ENCODE results near the gene FABP7. TPM values are rescaled to one million over a fixed set of nuclear protein-coding genes. Genes with fewer than 3 reads are reported as not detected.

The FABP7 gene
- total and polyA plus RNA-seq, 2 of the 13 experiments (the other 11 are each of a cell fraction or from before 2014, with no cell fraction given), result not detected

DNA sequence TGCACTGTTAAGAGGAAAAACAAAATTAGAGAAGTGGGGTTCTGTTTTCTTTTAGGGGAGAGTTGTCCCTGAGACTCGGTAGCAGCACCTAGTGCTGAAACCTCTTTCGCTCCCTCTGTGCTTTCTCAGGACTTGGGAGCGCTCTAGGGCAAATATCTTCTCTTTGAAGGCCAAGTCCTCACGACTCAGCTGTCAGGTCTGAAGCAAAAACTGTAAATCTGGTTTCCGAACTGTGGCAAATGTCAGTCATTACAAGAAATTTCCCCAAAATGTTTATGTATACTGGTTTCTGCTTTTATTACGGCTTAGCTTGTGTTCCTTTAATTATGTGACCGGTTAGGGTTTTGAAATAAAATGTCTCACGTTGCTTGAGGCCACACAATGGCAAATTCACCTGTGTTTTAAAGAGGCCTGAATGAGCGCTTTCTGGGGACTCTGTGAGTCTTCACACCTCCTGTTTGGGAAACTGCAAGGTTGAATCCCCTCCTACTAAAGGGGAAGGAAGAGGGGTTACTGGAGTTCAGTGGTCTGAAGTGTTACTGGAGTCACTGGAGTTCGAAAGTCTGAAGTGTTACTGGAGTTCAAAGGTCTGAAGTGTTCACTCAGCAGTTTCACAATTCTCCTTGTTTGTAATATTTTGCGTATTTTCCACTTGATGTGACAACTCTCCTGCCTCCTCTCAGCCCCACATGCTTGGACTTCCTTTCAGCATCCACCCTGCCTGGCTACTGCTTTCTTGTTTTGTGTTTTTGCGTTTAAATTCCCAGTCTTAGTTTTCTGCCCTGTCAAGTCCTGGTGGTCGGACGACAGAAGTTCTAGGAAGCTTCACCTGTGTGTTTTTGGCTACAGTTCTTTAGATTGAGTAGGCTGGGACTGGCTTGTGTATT, 11.2 kb downstream of the FABP7 start (continued):
- TF ChIP-seq KLF15 (CRISPR knock-in tag; IDR thresholded peaks at IDR 0.05; ENCODE audit: borderline replicate concordance) (no peak), SOX5 (CRISPR knock-in tag; IDR thresholded peaks at IDR 0.05; ENCODE audit: borderline replicate concordance) (peak; percentile 69), BORCS8-MEF2B (CRISPR knock-in tag; IDR thresholded peaks at IDR 0.05) (0 out of 2 replicates have a peak, but pooled peaks have one; percentile 14), NCOR1 (IDR thresholded peaks at IDR 0.05; ENCODE audit: borderline replicate concordance, low read length) (peak; percentile 98)

DNA sequence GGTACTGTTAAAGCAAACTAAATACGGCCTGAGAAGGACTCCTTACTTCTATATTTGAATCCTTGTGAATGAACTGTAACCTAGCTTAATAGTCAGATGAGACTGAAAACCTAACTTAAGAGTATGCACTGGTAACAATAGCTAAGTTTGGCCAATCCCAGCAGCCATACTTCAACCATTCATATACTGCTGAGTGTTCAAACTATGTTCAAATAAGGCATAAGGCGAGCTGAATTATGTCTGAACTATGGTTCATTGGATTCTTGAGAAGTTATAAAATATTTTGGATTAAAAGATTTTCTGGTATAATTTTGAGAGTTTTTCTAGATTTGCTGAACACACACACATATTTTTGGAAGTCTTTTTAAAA, 11.8 kb downstream of the FABP7 start:
- DNase-seq (ENCODE audit: low spot score) (no peak), ATAC-seq (no peak), FAIRE-seq (no peak)
- Histone ChIP-seq H3K36me3 (replicated peaks in 1 of 2; ENCODE audit: control insufficient read depth in 1 of 2, insufficient read depth in 2 of 2, low read length in 2 of 2) (no peaks in the 10 kb centered on the region), H3K4me3 (replicated peaks in 1 of 3; ENCODE audit: insufficient read depth in 1 of 3, low read depth in 2 of 3, low read length in 3 of 3) (peak overlapping the region; percentile 73 to 95 (median 77); a peak in 5 of 6 replicates), H3K27me3 (ENCODE audit: control insufficient read depth in 1 of 2, insufficient read depth in 2 of 2, low read length in 2 of 2) (no peaks in the 10 kb centered on the region; a peak in 1 of 5 replicates), H3K9ac (ENCODE audit: insufficient read depth, low read depth, low read length) (peak overlapping the region; percentile 91), H3K27ac (ENCODE audit: extremely low read length, insufficient read depth, low read length) (peak overlapping the region; percentile 91), H4K20me1 (ENCODE audit: insufficient read depth, low read length) (no peaks in the 10 kb centered on the region), H3K4me1 (ENCODE audit: insufficient read depth, low read length) (peaks cover 44% of the 10 kb centered on the region), H3K79me2 (ENCODE audit: insufficient read depth, low read length) (no peaks in the 10 kb centered on the region), H3K4me2 (ENCODE audit: low read depth, low read length) (peak overlapping the region; percentile 98), H3K9me3 (ENCODE audit: low read length) (no peaks in the 10 kb centered on the region), H2AFZ (ENCODE audit: low read length) (no peak overlapping the region)
- 2% methylated on average over 2 of the region's 2 CpGs for WGBS (ENCODE audit: low lambda C conversion rate)
- intact Hi-C loops (cut with micrococcal nuclease; ENCODE audit: unreplicated experiment) (loop anchor here (5.0 kb wide), 1 partner anchor 319 kb away; the partner anchor contains the start of gene SERINC1), in situ Hi-C loops (cut with HindIII; ENCODE audit: extremely low pct_ligation_motif_present, low pct_unique_long_range_greater_than_20kb) (no loop called here)
- CTCF ChIA-PET (ENCODE audit: low intra/inter-chr PET ratio, low total read pairs), result interaction anchor here (3.3 kb wide), 1 partner anchor 48 kb away, joined by 13 read pairs; no protein-coding TSS in a partner anchor
- POLR2A ChIA-PET, result interaction anchor here (1.2 to 7.1 kb wide), 3 partner anchors 9 to 266 kb away, joined by 4 to 177 read pairs (median 5); no protein-coding TSS in a partner anchor
- no TSS peak for BruUV-seq (replicated peaks)
- TF ChIP-seq ZNF296 (CRISPR knock-in tag; conservative IDR thresholded peaks at IDR 0.05) (no peak), ZNF326 (CRISPR knock-in tag; IDR thresholded peaks at IDR 0.05; ENCODE audit: borderline replicate concordance) (no peak), TARDBP (CRISPR knock-in tag; IDR thresholded peaks at IDR 0.05) (peak; percentile 6; the same call in 1 of the 2 replicates), NCOA5 (CRISPR knock-in tag; IDR thresholded peaks at IDR 0.05) (no peak), TEAD2 (CRISPR knock-in tag; IDR thresholded peaks at IDR 0.05) (no peak), NFYC (CRISPR knock-in tag; IDR thresholded peaks at IDR 0.05) (no peak), ZNF383 (CRISPR knock-in tag; IDR thresholded peaks at IDR 0.05; ENCODE audit: borderline replicate concordance) (no peak)
- TF ChIP-seq, protein P1, sequence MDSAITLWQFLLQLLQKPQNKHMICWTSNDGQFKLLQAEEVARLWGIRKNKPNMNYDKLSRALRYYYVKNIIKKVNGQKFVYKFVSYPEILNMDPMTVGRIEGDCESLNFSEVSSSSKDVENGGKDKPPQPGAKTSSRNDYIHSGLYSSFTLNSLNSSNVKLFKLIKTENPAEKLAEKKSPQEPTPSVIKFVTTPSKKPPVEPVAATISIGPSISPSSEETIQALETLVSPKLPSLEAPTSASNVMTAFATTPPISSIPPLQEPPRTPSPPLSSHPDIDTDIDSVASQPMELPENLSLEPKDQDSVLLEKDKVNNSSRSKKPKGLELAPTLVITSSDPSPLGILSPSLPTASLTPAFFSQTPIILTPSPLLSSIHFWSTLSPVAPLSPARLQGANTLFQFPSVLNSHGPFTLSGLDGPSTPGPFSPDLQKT (CRISPR knock-in tag; IDR thresholded peaks at IDR 0.05; ENCODE audit: borderline replicate concordance), result no peak
- TF ChIP-seq, protein P2, sequence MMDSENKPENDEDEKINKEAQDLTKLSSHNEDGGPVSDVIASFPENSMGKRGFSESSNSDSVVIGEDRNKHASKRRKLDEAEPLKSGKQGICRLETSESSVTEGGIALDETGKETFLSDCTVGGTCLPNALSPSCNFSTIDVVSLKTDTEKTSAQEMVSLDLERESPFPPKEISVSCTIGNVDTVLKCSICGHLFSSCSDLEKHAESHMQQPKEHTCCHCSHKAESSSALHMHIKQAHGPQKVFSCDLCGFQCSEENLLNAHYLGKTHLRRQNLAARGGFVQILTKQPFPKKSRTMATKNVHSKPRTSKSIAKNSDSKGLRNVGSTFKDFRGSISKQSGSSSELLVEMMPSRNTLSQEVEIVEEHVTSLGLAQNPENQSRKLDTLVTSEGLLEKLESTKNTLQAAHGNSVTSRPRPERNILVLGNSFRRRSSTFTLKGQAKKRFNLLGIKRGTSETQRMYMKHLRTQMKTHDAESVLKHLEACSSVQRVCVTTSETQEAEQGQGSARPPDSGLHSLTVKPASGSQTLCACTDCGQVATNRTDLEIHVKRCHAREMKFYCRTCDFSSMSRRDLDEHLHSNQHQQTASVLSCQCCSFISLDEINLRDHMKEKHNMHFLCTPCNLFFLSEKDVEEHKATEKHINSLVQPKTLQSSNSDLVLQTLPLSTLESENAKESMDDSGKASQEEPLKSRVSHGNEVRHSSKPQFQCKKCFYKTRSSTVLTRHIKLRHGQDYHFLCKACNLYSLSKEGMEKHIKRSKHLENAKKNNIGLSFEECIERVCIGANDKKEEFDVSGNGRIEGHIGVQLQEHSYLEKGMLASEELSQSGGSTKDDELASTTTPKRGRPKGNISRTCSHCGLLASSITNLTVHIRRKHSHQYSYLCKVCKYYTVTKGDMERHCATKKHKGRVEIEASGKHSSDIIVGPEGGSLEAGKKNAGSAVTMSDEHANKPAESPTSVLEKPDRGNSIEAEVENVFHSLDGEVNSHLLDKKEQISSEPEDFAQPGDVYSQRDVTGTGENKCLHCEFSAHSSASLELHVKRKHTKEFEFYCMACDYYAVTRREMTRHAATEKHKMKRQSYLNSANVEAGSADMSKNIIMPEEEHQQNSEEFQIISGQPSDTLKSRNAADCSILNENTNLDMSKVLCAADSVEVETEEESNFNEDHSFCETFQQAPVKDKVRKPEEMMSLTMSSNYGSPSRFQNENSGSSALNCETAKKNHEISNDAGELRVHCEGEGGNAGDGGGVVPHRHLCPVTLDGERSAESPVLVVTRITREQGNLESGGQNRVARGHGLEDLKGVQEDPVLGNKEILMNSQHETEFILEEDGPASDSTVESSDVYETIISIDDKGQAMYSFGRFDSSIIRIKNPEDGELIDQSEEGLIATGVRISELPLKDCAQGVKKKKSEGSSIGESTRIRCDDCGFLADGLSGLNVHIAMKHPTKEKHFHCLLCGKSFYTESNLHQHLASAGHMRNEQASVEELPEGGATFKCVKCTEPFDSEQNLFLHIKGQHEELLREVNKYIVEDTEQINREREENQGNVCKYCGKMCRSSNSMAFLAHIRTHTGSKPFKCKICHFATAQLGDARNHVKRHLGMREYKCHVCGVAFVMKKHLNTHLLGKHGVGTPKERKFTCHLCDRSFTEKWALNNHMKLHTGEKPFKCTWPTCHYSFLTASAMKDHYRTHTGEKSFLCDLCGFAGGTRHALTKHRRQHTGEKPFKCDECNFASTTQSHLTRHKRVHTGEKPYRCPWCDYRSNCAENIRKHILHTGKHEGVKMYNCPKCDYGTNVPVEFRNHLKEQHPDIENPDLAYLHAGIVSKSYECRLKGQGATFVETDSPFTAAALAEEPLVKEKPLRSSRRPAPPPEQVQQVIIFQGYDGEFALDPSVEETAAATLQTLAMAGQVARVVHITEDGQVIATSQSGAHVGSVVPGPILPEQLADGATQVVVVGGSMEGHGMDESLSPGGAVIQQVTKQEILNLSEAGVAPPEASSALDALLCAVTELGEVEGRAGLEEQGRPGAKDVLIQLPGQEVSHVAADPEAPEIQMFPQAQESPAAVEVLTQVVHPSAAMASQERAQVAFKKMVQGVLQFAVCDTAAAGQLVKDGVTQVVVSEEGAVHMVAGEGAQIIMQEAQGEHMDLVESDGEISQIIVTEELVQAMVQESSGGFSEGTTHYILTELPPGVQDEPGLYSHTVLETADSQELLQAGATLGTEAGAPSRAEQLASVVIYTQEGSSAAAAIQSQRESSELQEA (CRISPR knock-in tag; IDR thresholded peaks at IDR 0.05; ENCODE audit: not compliant biosample characterization), result no peak
